ENCODE results near the gene BCL2L13.

DNA sequence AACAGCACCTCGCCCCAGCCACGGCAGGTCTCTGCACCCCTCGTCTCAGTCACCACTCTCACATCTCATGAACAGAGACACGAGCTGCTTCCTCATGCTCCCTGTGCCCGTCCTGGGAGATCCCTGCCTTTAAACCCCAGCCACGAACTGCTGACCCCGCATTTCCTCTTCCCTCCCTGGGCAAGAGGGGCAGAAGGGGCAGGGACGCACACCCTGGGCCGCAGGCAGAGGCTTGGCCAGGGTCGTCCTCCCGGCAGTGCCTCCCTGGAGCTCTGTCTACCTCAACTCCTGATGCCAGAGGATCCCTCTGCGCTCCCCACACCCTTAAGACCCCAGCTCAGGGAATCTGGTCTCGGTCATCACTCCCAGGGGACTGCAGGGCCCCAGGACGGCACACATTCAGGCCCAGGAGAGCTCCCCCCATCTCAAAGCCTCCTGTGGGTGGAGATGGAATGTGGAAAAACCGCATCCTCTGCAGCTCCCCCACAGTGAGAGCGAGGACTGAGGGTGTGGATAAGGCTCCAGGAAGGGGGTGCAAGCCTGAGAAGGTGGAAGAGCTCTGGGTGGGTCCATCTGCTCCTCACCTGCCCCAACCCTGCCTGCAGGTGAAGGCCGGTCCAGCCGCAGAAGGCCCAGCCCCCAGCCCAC is 134.5 kb downstream of the BCL2L13 start:
- TF ChIP-seq, protein P1, sequence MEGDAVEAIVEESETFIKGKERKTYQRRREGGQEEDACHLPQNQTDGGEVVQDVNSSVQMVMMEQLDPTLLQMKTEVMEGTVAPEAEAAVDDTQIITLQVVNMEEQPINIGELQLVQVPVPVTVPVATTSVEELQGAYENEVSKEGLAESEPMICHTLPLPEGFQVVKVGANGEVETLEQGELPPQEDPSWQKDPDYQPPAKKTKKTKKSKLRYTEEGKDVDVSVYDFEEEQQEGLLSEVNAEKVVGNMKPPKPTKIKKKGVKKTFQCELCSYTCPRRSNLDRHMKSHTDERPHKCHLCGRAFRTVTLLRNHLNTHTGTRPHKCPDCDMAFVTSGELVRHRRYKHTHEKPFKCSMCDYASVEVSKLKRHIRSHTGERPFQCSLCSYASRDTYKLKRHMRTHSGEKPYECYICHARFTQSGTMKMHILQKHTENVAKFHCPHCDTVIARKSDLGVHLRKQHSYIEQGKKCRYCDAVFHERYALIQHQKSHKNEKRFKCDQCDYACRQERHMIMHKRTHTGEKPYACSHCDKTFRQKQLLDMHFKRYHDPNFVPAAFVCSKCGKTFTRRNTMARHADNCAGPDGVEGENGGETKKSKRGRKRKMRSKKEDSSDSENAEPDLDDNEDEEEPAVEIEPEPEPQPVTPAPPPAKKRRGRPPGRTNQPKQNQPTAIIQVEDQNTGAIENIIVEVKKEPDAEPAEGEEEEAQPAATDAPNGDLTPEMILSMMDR (IDR thresholded peaks at IDR 0.05): no peak
- no peak for TF ChIP-seq EP300 (IDR thresholded peaks at IDR 0.05)

All from stomach (tissue), 4 donors.